ENCODE measurements around the gene RUNX2. TPM values are rescaled to one million over a fixed set of nuclear protein-coding genes. Genes with fewer than 3 reads are reported as not detected.

Gene RUNX2
- total and polyA plus RNA-seq, 4 donors, result 0.09 to 1.5 (median 0.75) TPM

DNA sequence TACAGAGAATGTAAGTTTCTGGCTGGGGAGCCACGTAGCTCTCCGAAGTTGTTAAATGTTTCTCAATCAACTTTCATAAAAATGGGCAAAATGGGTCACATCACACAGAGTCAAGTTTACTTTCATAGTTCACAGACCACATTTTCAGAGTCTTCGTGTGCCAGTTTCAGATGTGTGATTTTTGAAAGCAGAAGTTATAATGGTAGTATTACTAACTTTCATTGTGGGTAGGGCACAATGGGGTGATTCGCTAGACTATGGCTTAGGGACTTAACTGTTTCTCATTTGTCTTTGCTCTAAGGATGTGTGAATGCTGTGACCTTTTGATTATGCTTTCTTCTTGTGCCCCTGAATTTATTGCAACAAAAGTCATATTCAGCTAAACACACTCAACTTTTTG lies 158.6 kb downstream of the RUNX2 start:
- Histone ChIP-seq H3K9me3 (ENCODE audit: control insufficient read depth in 4 of 4, low read length in 3 of 4) (no peaks in the 10 kb centered on the region), H3K9ac (ENCODE audit: low read depth in 1 of 2, low read length in 2 of 2) (no peak overlapping the region), H3K4me3 (ENCODE audit: low read depth in 1 of 3, low read length in 3 of 3) (no peak overlapping the region), H3K4me1 (ENCODE audit: control insufficient read depth in 4 of 4, insufficient read depth in 4 of 4, low read length in 3 of 4) (no peaks in the 10 kb centered on the region), H3K27ac (ENCODE audit: low read depth in 1 of 2, low read length in 2 of 2) (no peak overlapping the region), H3K27me3 (ENCODE audit: control insufficient read depth in 4 of 4, insufficient read depth in 4 of 4, low read length in 3 of 4) (no peaks in the 10 kb centered on the region), H3K36me3 (ENCODE audit: control insufficient read depth in 4 of 4, insufficient read depth in 3 of 4, low read depth in 1 of 4, low read length in 3 of 4) (no peaks in the 10 kb centered on the region)
- DNase-seq (ENCODE audit: low spot score), result no peak
- TF ChIP-seq NR2F2 (IDR thresholded peaks at IDR 0.05) (no peak), FOXA1 (IDR thresholded peaks at IDR 0.05) (no peak), SP1 (IDR thresholded peaks at IDR 0.05) (no peak), YY1 (IDR thresholded peaks at IDR 0.05) (no peak), RXRA (IDR thresholded peaks at IDR 0.05) (no peak), EGR1 (IDR thresholded peaks at IDR 0.05; ENCODE audit: low read depth in 2 of 2) (no peak), HNF4A (conservative IDR thresholded peaks at IDR 0.05) (no peak), TAF1 (conservative IDR thresholded peaks at IDR 0.05) (no peak), HNF4G (IDR thresholded peaks at IDR 0.05) (no peak), FOXA2 (IDR thresholded peaks at IDR 0.05) (no peak), GABPA (IDR thresholded peaks at IDR 0.05 in 1 of 2, conservative IDR thresholded peaks at IDR 0.05 in 1 of 2) (no peak), JUND (IDR thresholded peaks at IDR 0.05) (no peak)
- TF ChIP-seq, protein P1, sequence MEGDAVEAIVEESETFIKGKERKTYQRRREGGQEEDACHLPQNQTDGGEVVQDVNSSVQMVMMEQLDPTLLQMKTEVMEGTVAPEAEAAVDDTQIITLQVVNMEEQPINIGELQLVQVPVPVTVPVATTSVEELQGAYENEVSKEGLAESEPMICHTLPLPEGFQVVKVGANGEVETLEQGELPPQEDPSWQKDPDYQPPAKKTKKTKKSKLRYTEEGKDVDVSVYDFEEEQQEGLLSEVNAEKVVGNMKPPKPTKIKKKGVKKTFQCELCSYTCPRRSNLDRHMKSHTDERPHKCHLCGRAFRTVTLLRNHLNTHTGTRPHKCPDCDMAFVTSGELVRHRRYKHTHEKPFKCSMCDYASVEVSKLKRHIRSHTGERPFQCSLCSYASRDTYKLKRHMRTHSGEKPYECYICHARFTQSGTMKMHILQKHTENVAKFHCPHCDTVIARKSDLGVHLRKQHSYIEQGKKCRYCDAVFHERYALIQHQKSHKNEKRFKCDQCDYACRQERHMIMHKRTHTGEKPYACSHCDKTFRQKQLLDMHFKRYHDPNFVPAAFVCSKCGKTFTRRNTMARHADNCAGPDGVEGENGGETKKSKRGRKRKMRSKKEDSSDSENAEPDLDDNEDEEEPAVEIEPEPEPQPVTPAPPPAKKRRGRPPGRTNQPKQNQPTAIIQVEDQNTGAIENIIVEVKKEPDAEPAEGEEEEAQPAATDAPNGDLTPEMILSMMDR (IDR thresholded peaks at IDR 0.05; ENCODE audit: low read depth, low read length, missing input control), result no peak
- TF ChIP-seq, protein P2, sequence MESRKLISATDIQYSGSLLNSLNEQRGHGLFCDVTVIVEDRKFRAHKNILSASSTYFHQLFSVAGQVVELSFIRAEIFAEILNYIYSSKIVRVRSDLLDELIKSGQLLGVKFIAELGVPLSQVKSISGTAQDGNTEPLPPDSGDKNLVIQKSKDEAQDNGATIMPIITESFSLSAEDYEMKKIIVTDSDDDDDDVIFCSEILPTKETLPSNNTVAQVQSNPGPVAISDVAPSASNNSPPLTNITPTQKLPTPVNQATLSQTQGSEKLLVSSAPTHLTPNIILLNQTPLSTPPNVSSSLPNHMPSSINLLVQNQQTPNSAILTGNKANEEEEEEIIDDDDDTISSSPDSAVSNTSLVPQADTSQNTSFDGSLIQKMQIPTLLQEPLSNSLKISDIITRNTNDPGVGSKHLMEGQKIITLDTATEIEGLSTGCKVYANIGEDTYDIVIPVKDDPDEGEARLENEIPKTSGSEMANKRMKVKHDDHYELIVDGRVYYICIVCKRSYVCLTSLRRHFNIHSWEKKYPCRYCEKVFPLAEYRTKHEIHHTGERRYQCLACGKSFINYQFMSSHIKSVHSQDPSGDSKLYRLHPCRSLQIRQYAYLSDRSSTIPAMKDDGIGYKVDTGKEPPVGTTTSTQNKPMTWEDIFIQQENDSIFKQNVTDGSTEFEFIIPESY (IDR thresholded peaks at IDR 0.05), result no peak
- TF ChIP-seq, protein P3, sequence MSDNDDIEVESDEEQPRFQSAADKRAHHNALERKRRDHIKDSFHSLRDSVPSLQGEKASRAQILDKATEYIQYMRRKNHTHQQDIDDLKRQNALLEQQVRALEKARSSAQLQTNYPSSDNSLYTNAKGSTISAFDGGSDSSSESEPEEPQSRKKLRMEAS (IDR thresholded peaks at IDR 0.05), result no peak
- TF ChIP-seq, protein P4, sequence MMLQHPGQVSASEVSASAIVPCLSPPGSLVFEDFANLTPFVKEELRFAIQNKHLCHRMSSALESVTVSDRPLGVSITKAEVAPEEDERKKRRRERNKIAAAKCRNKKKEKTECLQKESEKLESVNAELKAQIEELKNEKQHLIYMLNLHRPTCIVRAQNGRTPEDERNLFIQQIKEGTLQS (IDR thresholded peaks at IDR 0.05), result no peak
- TF ChIP-seq, protein P5, sequence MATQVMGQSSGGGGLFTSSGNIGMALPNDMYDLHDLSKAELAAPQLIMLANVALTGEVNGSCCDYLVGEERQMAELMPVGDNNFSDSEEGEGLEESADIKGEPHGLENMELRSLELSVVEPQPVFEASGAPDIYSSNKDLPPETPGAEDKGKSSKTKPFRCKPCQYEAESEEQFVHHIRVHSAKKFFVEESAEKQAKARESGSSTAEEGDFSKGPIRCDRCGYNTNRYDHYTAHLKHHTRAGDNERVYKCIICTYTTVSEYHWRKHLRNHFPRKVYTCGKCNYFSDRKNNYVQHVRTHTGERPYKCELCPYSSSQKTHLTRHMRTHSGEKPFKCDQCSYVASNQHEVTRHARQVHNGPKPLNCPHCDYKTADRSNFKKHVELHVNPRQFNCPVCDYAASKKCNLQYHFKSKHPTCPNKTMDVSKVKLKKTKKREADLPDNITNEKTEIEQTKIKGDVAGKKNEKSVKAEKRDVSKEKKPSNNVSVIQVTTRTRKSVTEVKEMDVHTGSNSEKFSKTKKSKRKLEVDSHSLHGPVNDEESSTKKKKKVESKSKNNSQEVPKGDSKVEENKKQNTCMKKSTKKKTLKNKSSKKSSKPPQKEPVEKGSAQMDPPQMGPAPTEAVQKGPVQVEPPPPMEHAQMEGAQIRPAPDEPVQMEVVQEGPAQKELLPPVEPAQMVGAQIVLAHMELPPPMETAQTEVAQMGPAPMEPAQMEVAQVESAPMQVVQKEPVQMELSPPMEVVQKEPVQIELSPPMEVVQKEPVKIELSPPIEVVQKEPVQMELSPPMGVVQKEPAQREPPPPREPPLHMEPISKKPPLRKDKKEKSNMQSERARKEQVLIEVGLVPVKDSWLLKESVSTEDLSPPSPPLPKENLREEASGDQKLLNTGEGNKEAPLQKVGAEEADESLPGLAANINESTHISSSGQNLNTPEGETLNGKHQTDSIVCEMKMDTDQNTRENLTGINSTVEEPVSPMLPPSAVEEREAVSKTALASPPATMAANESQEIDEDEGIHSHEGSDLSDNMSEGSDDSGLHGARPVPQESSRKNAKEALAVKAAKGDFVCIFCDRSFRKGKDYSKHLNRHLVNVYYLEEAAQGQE (IDR thresholded peaks at IDR 0.05), result no peak
- WGBS, result 86% methylated on average over 4 of the region's 4 CpGs

DNA sequence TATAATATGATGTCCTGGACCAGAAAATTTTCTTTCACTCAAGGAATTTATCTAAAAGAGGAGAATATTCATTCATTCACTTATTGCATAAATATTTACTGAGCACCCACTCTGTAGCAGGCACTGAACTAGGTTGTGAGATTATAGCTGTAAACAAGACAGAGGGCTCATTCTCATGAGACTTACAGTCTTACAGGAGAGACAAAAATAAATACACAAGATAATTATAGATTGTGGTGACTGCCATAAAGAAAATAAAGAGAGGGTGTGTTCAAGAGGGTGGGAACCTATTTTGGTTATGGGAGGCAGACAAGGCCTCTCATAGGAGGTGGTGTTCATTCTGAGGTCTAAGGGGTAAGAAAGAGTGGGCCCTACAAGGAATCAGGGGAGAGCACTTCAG lies 159.5 kb downstream of the RUNX2 start:
- Histone ChIP-seq H3K27me3 (ENCODE audit: control insufficient read depth in 4 of 4, insufficient read depth in 4 of 4, low read length in 3 of 4) (no peaks in the 10 kb centered on the region), H3K9ac (ENCODE audit: low read depth in 1 of 2, low read length in 2 of 2) (no peak overlapping the region)
- TF ChIP-seq NR2F2 (IDR thresholded peaks at IDR 0.05) (no peak), JUND (IDR thresholded peaks at IDR 0.05) (no peak), RXRA (IDR thresholded peaks at IDR 0.05) (no peak), FOXA1 (IDR thresholded peaks at IDR 0.05) (no peak), SP1 (IDR thresholded peaks at IDR 0.05) (no peak), FOXA2 (IDR thresholded peaks at IDR 0.05) (no peak), GABPA (IDR thresholded peaks at IDR 0.05 in 1 of 2, conservative IDR thresholded peaks at IDR 0.05 in 1 of 2) (no peak), HNF4G (IDR thresholded peaks at IDR 0.05) (no peak), TAF1 (conservative IDR thresholded peaks at IDR 0.05) (no peak), HNF4A (conservative IDR thresholded peaks at IDR 0.05) (no peak)
- TF ChIP-seq, protein P4 (IDR thresholded peaks at IDR 0.05), result no peak
- TF ChIP-seq, protein P5 (IDR thresholded peaks at IDR 0.05), result no peak
- TF ChIP-seq, protein P2 (IDR thresholded peaks at IDR 0.05), result no peak

More for the DNA sequence above, 159.5 kb downstream of the RUNX2 start:
- Histone ChIP-seq H3K9me3 (ENCODE audit: control insufficient read depth in 4 of 4, low read length in 3 of 4) (no peaks in the 10 kb centered on the region), H3K4me1 (ENCODE audit: control insufficient read depth in 4 of 4, insufficient read depth in 4 of 4, low read length in 3 of 4) (no peaks in the 10 kb centered on the region), H3K27ac (ENCODE audit: low read depth in 1 of 2, low read length in 2 of 2) (no peak overlapping the region), H3K36me3 (ENCODE audit: control insufficient read depth in 4 of 4, insufficient read depth in 3 of 4, low read depth in 1 of 4, low read length in 3 of 4) (no peaks in the 10 kb centered on the region), H3K4me3 (ENCODE audit: low read depth in 1 of 3, low read length in 3 of 3) (no peak overlapping the region)
- no peak for DNase-seq (ENCODE audit: low spot score)

Measured in liver (tissue), 9 donors.